Measurements from ENCODE around the gene SOX2. TPM values are rescaled to one million over a fixed set of nuclear protein-coding genes. Genes with fewer than 3 reads are reported as not detected.

Gene SOX2
- total and polyA plus RNA-seq, 10 donors, result 0.02 to 0.54 (median 0.10) TPM; not detected in 5

DNA sequence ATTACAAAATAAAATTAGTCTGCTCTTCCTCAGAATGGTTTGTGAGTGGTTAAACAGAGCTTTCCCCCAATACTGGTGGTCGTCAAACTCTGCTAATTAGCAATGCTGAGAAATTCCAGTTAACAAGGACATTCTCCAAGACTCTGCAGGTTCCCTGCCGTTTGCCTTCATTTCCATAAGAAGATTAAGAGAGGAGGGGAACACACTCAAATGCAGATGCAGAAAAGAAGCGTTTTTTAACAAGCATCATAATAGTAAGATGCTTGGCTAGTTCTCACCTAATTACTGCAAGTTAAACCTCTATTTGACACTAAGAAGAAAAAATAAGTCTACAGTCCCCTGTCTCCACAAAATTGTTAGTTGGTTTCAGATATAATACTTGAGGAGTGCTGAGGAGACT is 3.7 kb upstream of the SOX2 start:
- intact Hi-C loops (cut with DNase I; ENCODE audit: low total_unique reads), result loop anchor here (5.0 kb wide), 1 partner anchor 974 kb away; no protein-coding TSS in a partner anchor
- peaks cover 26 to 100% (median 98%) of the 10 kb centered on the region in 7 donors for H3K27me3 ChIP-seq (replicated peaks in 1 of 7)
- DNase-seq, result no peak

GRCh38 chr3:181709537-181710279 is 2.0 kb upstream of the SOX2 start:
- Histone ChIP-seq H3K4me1 (peaks cover 13 to 40% (median 35%) of the 10 kb centered on the region in 6 donors), H3K9me3 (peaks cover 0 to 17% (median 0%) of the 10 kb centered on the region in 8 donors), H3K27me3 (replicated peaks in 1 of 7) (peaks cover 21 to 100% (median 98%) of the 10 kb centered on the region in 7 donors), H3K36me3 (no peaks in the 10 kb centered on the region), H3K4me3 (peak overlapping the region in 1 of 8 donors; percentile 20), H3K27ac (no peak overlapping the region)
- TF ChIP-seq POLR2AphosphoS5 (IDR thresholded peaks at IDR 0.05) (no peak), POLR2A (IDR thresholded peaks at IDR 0.05) (no peak), CTCF (IDR thresholded peaks at IDR 0.05 in 8 of 11, conservative IDR thresholded peaks at IDR 0.05 in 3 of 11) (peak in 10 of 11 experiments; percentile 51 to 84 (median 70))
- peak; percentile 86 for DNase-seq
- intact Hi-C loops (cut with DNase I; ENCODE audit: low total_unique reads), result loop anchor here (5.0 kb wide), 1 partner anchor 973 kb away; no protein-coding TSS in a partner anchor
- 3% methylated on average over 16 of the region's 16 CpGs for WGBS, 5 donors

More for the DNA sequence above, 3.7 kb upstream of the SOX2 start:
- Histone ChIP-seq H3K9me3 (peaks cover 0 to 9% (median 0%) of the 10 kb centered on the region in 8 donors), H3K4me3 (no peak overlapping the region), H3K36me3 (no peaks in the 10 kb centered on the region), H3K27ac (no peak overlapping the region), H3K4me1 (peaks cover 13 to 47% (median 37%) of the 10 kb centered on the region in 6 donors)
- 3 to 8% (median 4%) methylated on average over 3 of the region's 3 CpGs for WGBS, 5 donors
- TF ChIP-seq CTCF (IDR thresholded peaks at IDR 0.05 in 8 of 11, conservative IDR thresholded peaks at IDR 0.05 in 3 of 11), result no peak
- no peak for TF ChIP-seq POLR2AphosphoS5 (IDR thresholded peaks at IDR 0.05)
- no peak for TF ChIP-seq POLR2A (IDR thresholded peaks at IDR 0.05)

- peaks cover 0 to 17% (median 0%) of the 10 kb centered on the region in 8 donors for H3K9me3 ChIP-seq
- H3K4me1 ChIP-seq, result peaks cover 13 to 40% (median 35%) of the 10 kb centered on the region in 6 donors
- no peak overlapping the region for H3K27ac ChIP-seq
- no peak for DNase-seq
- intact Hi-C loops (cut with DNase I; ENCODE audit: low total_unique reads), result no loop called here
- 7 to 16% (median 11%) methylated on average over 30 to 37 of the region's 37 CpGs for WGBS, 5 donors
- H3K4me3 ChIP-seq, result peak overlapping the region in 1 of 8 donors; percentile 17
- H3K36me3 ChIP-seq, result no peaks in the 10 kb centered on the region
- no peak for TF ChIP-seq POLR2AphosphoS5 (IDR thresholded peaks at IDR 0.05)
- TF ChIP-seq POLR2A (IDR thresholded peaks at IDR 0.05), result no peak
- TF ChIP-seq CTCF (IDR thresholded peaks at IDR 0.05 in 8 of 11, conservative IDR thresholded peaks at IDR 0.05 in 3 of 11), result no peak
- H3K27me3 ChIP-seq (replicated peaks in 1 of 7), result peaks cover 18 to 100% (median 98%) of the 10 kb centered on the region in 7 donors
Observed at GRCh38 chr3:181710345-181711291, 1.1 kb upstream of the SOX2 start.
